Peyer's patch (tissue), 4 donors: Measurements from ENCODE around the gene IL3.

Source experiments
- POLR2A ChIP-seq, 2 donors: fragments of 450-650 bp; IDR thresholded peaks; one replicate each; pipeline ENCODE4 v1.5.1; 2017; ENCODE audit warnings: antibody characterized with exemption in 2 of 2, mild to moderate bottlenecking in 2 of 2, moderate library complexity in 2 of 2
- TF ChIP-seq, protein P1 (sequence below), 6 experiments: fragments of 450-650 bp in 4 of 6; fragments of 200-600 bp in 2 of 6; sonication (generic) in 1 of 6; IDR thresholded peaks; one replicate each; pipeline ENCODE4 v1.5.1; 2017 to 2019; ENCODE audit warnings: antibody characterized with exemption in 6 of 6, mild to moderate bottlenecking in 3 of 6, moderate library complexity in 1 of 6

DNA sequence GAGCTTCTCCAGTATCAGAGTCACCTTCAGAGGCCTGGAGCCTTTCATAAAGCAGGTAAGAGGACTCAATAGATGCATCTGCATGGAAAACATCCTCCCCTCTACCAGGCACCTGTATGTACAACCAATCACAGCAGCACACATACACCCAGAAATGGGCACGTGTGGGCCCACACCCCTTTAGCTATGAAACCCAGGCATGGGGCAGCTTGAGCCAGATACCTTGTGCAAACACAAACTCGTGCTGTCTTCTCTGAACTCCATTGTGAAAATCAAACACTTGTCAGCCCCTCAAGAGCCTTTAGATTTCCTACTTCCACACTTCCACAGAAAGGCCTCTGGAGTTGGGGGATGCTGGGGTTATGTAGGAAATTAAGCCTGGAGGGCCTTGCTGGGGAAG lies 12.1 kb downstream of the IL3 start:
- TF ChIP-seq, protein P1, sequence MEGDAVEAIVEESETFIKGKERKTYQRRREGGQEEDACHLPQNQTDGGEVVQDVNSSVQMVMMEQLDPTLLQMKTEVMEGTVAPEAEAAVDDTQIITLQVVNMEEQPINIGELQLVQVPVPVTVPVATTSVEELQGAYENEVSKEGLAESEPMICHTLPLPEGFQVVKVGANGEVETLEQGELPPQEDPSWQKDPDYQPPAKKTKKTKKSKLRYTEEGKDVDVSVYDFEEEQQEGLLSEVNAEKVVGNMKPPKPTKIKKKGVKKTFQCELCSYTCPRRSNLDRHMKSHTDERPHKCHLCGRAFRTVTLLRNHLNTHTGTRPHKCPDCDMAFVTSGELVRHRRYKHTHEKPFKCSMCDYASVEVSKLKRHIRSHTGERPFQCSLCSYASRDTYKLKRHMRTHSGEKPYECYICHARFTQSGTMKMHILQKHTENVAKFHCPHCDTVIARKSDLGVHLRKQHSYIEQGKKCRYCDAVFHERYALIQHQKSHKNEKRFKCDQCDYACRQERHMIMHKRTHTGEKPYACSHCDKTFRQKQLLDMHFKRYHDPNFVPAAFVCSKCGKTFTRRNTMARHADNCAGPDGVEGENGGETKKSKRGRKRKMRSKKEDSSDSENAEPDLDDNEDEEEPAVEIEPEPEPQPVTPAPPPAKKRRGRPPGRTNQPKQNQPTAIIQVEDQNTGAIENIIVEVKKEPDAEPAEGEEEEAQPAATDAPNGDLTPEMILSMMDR (IDR thresholded peaks at IDR 0.05): no peak
- TF ChIP-seq POLR2A (IDR thresholded peaks at IDR 0.05): no peak
